HUES48 (cell line): ENCODE data around the gene SMIM34.

Source experiments
- H3K27ac ChIP-seq: one replicate; pipeline ENCODE4 v1.7.0; 2013; ENCODE audit warnings: low read depth, low read length, inconsistent platforms
- H3K27me3 ChIP-seq: 2 replicates; pipeline ENCODE4 v1.6.1; 2013; ENCODE audit warnings: mild to moderate bottlenecking, low read length; ENCODE audit not compliant: control insufficient read depth, insufficient read depth
- H3K36me3 ChIP-seq: 2 replicates; pipeline ENCODE4 v1.6.1; 2013; ENCODE audit warnings: low read length; ENCODE audit not compliant: control insufficient read depth, insufficient read depth
- H3K4me1 ChIP-seq: 2 replicates; pipeline ENCODE4 v1.6.1; 2013; ENCODE audit warnings: mild to moderate bottlenecking, low read length; ENCODE audit not compliant: control insufficient read depth, insufficient read depth
- H3K4me3 ChIP-seq: 2 replicates; pipeline ENCODE4 v1.5.1; 2013; ENCODE audit warnings: mild to moderate bottlenecking, low read depth, low read length
- H3K9ac ChIP-seq: 2 replicates; pipeline ENCODE4 v1.6.1; 2013; ENCODE audit warnings: mild to moderate bottlenecking, low read depth, low read length, moderate library complexity
- H3K9me3 ChIP-seq: 2 replicates; pipeline ENCODE4 v1.6.1; 2013; ENCODE audit warnings: low read length; ENCODE audit not compliant: control insufficient read depth, insufficient read depth

The SMIM34 gene

DNA sequence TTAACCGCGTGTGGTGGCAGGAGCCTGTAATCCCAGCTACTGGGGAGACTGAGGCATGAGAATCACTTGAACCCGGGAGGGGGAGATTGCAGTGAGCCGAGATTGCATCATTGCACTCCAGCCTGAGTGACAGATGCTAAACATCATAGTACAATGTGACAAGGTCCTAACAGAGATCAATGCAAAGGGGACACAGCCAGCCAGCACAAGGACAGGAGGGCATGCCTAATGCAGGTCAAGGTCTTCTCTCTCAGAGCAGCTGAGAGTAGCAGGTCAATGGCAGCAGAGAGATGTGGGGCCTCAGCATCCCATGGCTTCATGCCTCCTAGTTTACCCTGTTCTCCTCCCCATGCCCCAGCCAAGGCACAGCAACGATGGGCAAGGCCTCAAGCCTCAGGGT lies 51.4 kb downstream of the SMIM34 start:
- Histone ChIP-seq H3K36me3 (no peaks in the 10 kb centered on the region), H3K9me3 (no peaks in the 10 kb centered on the region), H3K4me1 (0 out of 2 replicates have a peak, but pooled peaks cover 3% of the 10 kb centered on the region), H3K4me3 (no peak overlapping the region), H3K27me3 (no peaks in the 10 kb centered on the region), H3K9ac (no peak overlapping the region), H3K27ac (no peak overlapping the region)

DNA sequence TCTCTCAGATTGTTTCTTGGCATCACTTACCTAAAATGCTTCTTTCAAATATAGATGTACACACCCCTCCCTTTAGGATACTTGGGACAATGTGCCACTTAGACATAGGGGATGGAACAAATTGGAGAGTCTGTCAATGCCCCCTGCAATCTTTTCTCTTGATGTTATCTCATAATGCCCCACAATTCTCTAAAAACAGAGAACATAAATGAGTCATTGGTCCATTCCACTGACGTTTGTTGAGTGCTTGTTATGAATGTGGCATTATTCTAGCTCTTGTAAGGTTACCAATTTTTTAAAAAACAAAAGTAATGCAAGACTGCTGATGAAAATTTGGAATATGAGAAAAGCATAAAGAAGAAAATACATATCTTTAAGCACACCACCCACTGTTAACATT lies 54.0 kb downstream of the SMIM34 start:
- Histone ChIP-seq H3K36me3 (no peaks in the 10 kb centered on the region), H3K9me3 (no peaks in the 10 kb centered on the region), H3K27ac (no peak overlapping the region), H3K27me3 (no peaks in the 10 kb centered on the region), H3K4me1 (0 out of 2 replicates have a peak, but pooled peaks cover 3% of the 10 kb centered on the region), H3K4me3 (no peak overlapping the region), H3K9ac (no peak overlapping the region)
